Right lobe of liver (tissue), 4 donors: Measurements from ENCODE around the gene CFAP57.

ENCODE experiments used
- POLR2A ChIP-seq: fragments of 450-650 bp; IDR thresholded peaks from one replicate; pipeline ENCODE4 v1.6.1; 2017; ENCODE audit warnings: antibody characterized with exemption, mild to moderate bottlenecking
- TF ChIP-seq, protein P1 (sequence below), 4 donors: fragments of 200-600 bp in 3 of 4; fragments of 450-650 bp in 1 of 4; IDR thresholded peaks; one replicate each; pipeline versions ENCODE4 v1.5.1 to v1.8.0; 2016 to 2022; ENCODE audit warnings: antibody characterized with exemption in 4 of 4, mild to moderate bottlenecking in 2 of 4
- donor health status: DM: no; HTN: no; CAD: no.
- donor health status: DM: no; HTN: no; CAD: no.
- donor health status: DM: no; HTN: yes; CAD: no.

DNA sequence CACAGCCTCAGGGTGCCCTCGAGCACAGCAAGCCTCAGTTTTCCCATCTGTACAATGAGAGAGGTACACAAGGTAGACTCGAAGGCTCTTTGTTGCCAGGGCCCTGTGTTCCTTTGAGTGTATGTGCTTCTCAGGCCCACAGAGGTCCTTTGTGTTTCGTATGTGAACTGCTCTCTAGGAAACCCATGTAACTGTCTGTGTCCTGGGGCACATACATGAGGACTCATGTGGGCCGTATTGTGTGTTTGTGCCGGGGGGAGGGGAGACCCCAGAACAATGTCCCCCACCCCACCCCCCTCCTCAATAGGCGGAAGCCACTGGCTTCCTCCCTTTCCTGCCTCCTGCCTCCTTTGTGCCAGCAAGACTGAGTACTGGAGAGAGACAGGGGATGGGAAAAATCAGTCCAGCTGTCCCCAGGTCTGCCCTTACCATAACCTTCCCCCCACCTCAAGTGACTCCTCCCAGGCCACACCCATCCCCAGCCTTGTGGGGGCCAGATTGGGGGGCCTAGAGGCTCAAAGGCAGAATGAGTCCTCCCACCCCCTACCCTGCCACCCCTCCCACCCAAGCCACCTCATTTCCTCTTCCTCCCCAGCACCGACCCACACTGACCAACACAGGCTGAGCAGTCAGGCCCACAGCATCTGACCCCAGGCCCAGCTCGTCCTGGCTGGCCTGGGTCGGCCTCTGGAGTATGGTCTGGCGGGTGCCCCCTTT, 128.4 kb downstream of the CFAP57 start, which contains the start of gene TIE1:
- TF ChIP-seq, protein P1, sequence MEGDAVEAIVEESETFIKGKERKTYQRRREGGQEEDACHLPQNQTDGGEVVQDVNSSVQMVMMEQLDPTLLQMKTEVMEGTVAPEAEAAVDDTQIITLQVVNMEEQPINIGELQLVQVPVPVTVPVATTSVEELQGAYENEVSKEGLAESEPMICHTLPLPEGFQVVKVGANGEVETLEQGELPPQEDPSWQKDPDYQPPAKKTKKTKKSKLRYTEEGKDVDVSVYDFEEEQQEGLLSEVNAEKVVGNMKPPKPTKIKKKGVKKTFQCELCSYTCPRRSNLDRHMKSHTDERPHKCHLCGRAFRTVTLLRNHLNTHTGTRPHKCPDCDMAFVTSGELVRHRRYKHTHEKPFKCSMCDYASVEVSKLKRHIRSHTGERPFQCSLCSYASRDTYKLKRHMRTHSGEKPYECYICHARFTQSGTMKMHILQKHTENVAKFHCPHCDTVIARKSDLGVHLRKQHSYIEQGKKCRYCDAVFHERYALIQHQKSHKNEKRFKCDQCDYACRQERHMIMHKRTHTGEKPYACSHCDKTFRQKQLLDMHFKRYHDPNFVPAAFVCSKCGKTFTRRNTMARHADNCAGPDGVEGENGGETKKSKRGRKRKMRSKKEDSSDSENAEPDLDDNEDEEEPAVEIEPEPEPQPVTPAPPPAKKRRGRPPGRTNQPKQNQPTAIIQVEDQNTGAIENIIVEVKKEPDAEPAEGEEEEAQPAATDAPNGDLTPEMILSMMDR (IDR thresholded peaks at IDR 0.05), result no peak
- TF ChIP-seq POLR2A, result no peak
